Amniotic epithelial cell (primary cell): Measurements from ENCODE around the gene A2M.

Source experiments
- DNase-seq: peaks from one replicate; pipeline ENCODE4 v3.0.0-alpha.2; 2010; ENCODE audit warnings: low read depth

A2M gene

GRCh38 chr12:9120487-9121184 lies 4.9 kb upstream of the A2M start:
- no peak for DNase-seq

- DNase-seq = no peak
Measured at GRCh38 chr12:9118158-9118557, 2.4 kb upstream of the A2M start.

- no peak for DNase-seq
Measured at GRCh38 chr12:9114946-9115345, 773 bp downstream of the A2M start.

GRCh38 chr12:9113987-9114309 lies 1.8 kb downstream of the A2M start:
- no peak for DNase-seq

GRCh38 chr12:9113296-9113986 lies 2.3 kb downstream of the A2M start:
- DNase-seq = no peak

- no peak for DNase-seq
Measured at GRCh38 chr12:9112076-9112853, 3.5 kb downstream of the A2M start.

GRCh38 chr12:9111525-9111924 lies 4.2 kb downstream of the A2M start:
- no peak for DNase-seq

GRCh38 chr12:9109737-9110491 lies 5.8 kb downstream of the A2M start:
- no peak for DNase-seq

- no peak for DNase-seq
Measured at GRCh38 chr12:9109213-9109522, 6.6 kb downstream of the A2M start.

- no peak for DNase-seq
Measured at GRCh38 chr12:9108504-9109212, 7.1 kb downstream of the A2M start.

- no peak for DNase-seq
Measured at GRCh38 chr12:9107542-9107873, 8.2 kb downstream of the A2M start.

- no peak for DNase-seq
Measured at GRCh38 chr12:9106610-9107541, 8.8 kb downstream of the A2M start.

GRCh38 chr12:9106067-9106466 lies 9.7 kb downstream of the A2M start:
- DNase-seq = no peak

- DNase-seq = no peak
Measured at GRCh38 chr12:9104767-9105423, 10.8 kb downstream of the A2M start.

GRCh38 chr12:9104087-9104486 lies 11.6 kb downstream of the A2M start:
- DNase-seq = no peak

GRCh38 chr12:9103050-9103849 lies 12.5 kb downstream of the A2M start:
- no peak for DNase-seq

- DNase-seq = no peak
Measured at GRCh38 chr12:9101018-9101687, 14.6 kb downstream of the A2M start.

GRCh38 chr12:9099552-9100190 lies 16.0 kb downstream of the A2M start:
- no peak for DNase-seq
